ENCODE data around the gene DDX10. TPM values are rescaled to one million over a fixed set of nuclear protein-coding genes. Genes with fewer than 3 reads are reported as not detected.

The DDX10 gene
- total RNA-seq, 4 donors from 2014 or later: 5.5 to 25.0 (median 17.5) TPM

DNA sequence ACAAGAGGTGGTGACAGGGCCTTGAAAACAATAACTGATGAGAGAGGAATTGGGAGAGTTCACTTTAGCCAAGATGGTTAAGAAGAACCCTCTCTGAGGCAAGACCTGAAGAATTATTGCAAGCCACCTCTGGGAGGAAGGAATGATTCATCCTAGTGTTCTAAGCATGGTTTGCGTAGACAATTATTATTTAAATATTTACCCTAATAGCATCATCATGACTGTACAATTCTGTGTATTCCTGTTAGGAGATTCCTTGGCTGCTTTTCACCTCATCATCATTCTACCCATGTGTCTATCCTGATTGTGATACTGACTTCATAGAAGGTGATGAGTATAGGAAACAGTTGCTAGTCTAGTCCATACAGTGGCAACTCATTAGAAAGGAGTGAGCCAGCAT, 264.4 kb downstream of the DDX10 start:
- WGBS, 2 donors: 38 to 44% methylated on average over 1 of the region's 1 CpG
- no peak overlapping the region for H3K4me3 ChIP-seq
- no peak overlapping the region for H3K27ac ChIP-seq
- intact Hi-C loops (cut with DNase I): no loop called here
- no peak for TF ChIP-seq POLR2A (IDR thresholded peaks at IDR 0.05)
- TF ChIP-seq, protein P1, sequence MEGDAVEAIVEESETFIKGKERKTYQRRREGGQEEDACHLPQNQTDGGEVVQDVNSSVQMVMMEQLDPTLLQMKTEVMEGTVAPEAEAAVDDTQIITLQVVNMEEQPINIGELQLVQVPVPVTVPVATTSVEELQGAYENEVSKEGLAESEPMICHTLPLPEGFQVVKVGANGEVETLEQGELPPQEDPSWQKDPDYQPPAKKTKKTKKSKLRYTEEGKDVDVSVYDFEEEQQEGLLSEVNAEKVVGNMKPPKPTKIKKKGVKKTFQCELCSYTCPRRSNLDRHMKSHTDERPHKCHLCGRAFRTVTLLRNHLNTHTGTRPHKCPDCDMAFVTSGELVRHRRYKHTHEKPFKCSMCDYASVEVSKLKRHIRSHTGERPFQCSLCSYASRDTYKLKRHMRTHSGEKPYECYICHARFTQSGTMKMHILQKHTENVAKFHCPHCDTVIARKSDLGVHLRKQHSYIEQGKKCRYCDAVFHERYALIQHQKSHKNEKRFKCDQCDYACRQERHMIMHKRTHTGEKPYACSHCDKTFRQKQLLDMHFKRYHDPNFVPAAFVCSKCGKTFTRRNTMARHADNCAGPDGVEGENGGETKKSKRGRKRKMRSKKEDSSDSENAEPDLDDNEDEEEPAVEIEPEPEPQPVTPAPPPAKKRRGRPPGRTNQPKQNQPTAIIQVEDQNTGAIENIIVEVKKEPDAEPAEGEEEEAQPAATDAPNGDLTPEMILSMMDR (IDR thresholded peaks at IDR 0.05): no peak
- no peak for DNase-seq
- H3K9me3 ChIP-seq: no peaks in the 10 kb centered on the region
- no peaks in the 10 kb centered on the region for H3K27me3 ChIP-seq
- no peaks in the 10 kb centered on the region for H3K4me1 ChIP-seq
- H3K36me3 ChIP-seq: no peaks in the 10 kb centered on the region

GRCh38 chr11:108931168-108931567, 266.3 kb downstream of the DDX10 start:
- no peak for TF ChIP-seq POLR2A (IDR thresholded peaks at IDR 0.05)
- TF ChIP-seq, protein P1 (IDR thresholded peaks at IDR 0.05): no peak
- 24 to 57% methylated on average over 2 of the region's 2 CpGs for WGBS, 2 donors
- Histone ChIP-seq H3K4me3 (no peak overlapping the region), H3K36me3 (no peaks in the 10 kb centered on the region), H3K4me1 (no peaks in the 10 kb centered on the region), H3K27ac (no peak overlapping the region), H3K27me3 (no peaks in the 10 kb centered on the region), H3K9me3 (no peaks in the 10 kb centered on the region)
- intact Hi-C loops (cut with DNase I): no loop called here
- DNase-seq: no peak

DNA sequence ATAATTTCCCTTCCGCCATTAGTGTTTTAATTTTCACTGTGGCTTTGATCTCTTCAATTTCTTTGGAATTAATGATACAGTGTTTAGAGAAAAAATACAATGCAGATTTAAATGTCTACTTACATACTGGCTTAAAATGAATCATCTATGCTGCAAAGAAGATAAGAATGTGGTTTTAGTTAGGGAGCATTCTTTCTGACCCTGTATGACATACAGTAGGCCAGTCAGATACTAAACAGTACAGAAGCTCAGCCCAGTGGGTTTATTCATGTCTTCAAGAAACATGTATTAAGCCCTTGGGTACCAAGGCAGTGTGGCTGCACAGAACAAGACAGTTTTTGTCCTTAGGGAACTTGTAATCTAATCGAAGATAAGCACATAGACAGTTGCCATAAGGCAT, 268.8 kb downstream of the DDX10 start:
- 90 to 98% methylated on average over 2 of the region's 2 CpGs for WGBS, 2 donors
- H3K36me3 ChIP-seq: no peaks in the 10 kb centered on the region
- DNase-seq: no peak

DNA sequence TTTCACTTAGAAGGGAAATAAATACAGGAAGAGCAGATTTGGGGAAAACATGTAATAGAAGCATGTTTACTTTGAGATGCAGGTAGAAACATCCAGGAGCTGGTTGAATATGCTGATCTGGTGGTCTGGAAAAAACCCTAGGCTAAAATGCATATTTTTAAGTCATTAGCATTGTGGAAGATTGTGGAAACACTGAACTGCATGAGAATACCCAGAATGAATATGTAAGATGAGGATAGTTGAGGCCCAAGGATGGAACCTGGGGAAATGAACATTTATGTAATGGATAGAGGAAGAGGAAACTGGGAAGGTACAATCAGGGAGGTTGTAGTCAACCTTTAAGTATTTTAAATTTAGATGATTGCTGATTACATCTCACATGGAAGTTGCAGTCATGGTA, 269.4 kb downstream of the DDX10 start:
- no peaks in the 10 kb centered on the region for H3K9me3 ChIP-seq

More for the DNA sequence above, 268.8 kb downstream of the DDX10 start:
- Histone ChIP-seq H3K9me3 (no peaks in the 10 kb centered on the region), H3K4me1 (no peaks in the 10 kb centered on the region), H3K27ac (no peak overlapping the region), H3K4me3 (no peak overlapping the region), H3K27me3 (no peaks in the 10 kb centered on the region)
- intact Hi-C loops (cut with DNase I): no loop called here
- no peak for TF ChIP-seq POLR2A (IDR thresholded peaks at IDR 0.05)

GRCh38 chr11:108934696-108935095, 269.8 kb downstream of the DDX10 start:
- WGBS, 2 donors: 93 to 94% methylated on average over 7 of the region's 7 CpGs
- no peak overlapping the region for H3K27ac ChIP-seq
- intact Hi-C loops (cut with DNase I): no loop called here
- no peaks in the 10 kb centered on the region for H3K9me3 ChIP-seq
- peaks cover 0 to 2% (median 0%) of the 10 kb centered on the region in 3 donors for H3K36me3 ChIP-seq
- no peak overlapping the region for H3K4me3 ChIP-seq
- H3K27me3 ChIP-seq: no peaks in the 10 kb centered on the region
- DNase-seq: no peak
- TF ChIP-seq, protein P1 (IDR thresholded peaks at IDR 0.05): no peak
- TF ChIP-seq POLR2A (IDR thresholded peaks at IDR 0.05): no peak
- no peaks in the 10 kb centered on the region for H3K4me1 ChIP-seq

More for the DNA sequence above, 269.4 kb downstream of the DDX10 start:
- TF ChIP-seq POLR2A (IDR thresholded peaks at IDR 0.05): no peak
- TF ChIP-seq, protein P1 (IDR thresholded peaks at IDR 0.05): no peak
- no peak overlapping the region for H3K27ac ChIP-seq
- intact Hi-C loops (cut with DNase I): no loop called here
- DNase-seq: no peak
- no peaks in the 10 kb centered on the region for H3K27me3 ChIP-seq
- H3K4me1 ChIP-seq: no peaks in the 10 kb centered on the region
- H3K4me3 ChIP-seq: no peak overlapping the region
- no peaks in the 10 kb centered on the region for H3K36me3 ChIP-seq

- Histone ChIP-seq H3K4me1 (no peaks in the 10 kb centered on the region), H3K4me3 (no peak overlapping the region), H3K27me3 (no peaks in the 10 kb centered on the region), H3K9me3 (no peaks in the 10 kb centered on the region), H3K27ac (no peak overlapping the region), H3K36me3 (peaks cover 0 to 27% (median 0%) of the 10 kb centered on the region in 3 donors)
- DNase-seq: no peak
- 88 to 94% methylated on average over 6 of the region's 6 CpGs for WGBS, 2 donors
- no peak for TF ChIP-seq POLR2A (IDR thresholded peaks at IDR 0.05)
- TF ChIP-seq, protein P1 (IDR thresholded peaks at IDR 0.05): no peak
- intact Hi-C loops (cut with DNase I): no loop called here
Observed at GRCh38 chr11:108937746-108938145, 272.9 kb downstream of the DDX10 start.

All from esophagus squamous epithelium (tissue), 5 donors.